IPS-NIHi7 (cell line): ENCODE results near the gene RTP4.
"Not testable (repeated sequence)": the region's sequence is repeated elsewhere in the genome, so short reads cannot be mapped to it uniquely, and the experiment has no call there.

Experiments used
- DNase-seq: peaks from one replicate; pipeline ENCODE4 v3.0.0; 2012; ENCODE audit warnings: mixed read lengths; ENCODE audit errors: extremely low spot score

RTP4 gene

GRCh38 chr3:187369089-187369447 is 883 bp downstream of the RTP4 start:
- DNase-seq: no peak

GRCh38 chr3:187370051-187370450 is 1.9 kb downstream of the RTP4 start:
- DNase-seq: no peak

GRCh38 chr3:187375581-187375980 is 7.4 kb downstream of the RTP4 start:
- DNase-seq: no peak

GRCh38 chr3:187377842-187378241 is 9.7 kb downstream of the RTP4 start:
- no peak for DNase-seq

GRCh38 chr3:187382609-187383151 is 14.5 kb downstream of the RTP4 start:
- DNase-seq: no peak

GRCh38 chr3:187383246-187383645 is 15.1 kb downstream of the RTP4 start:
- DNase-seq: no peak

- no peak for DNase-seq
Observed at GRCh38 chr3:187385296-187385695, 17.1 kb downstream of the RTP4 start.

- no peak for DNase-seq
Observed at GRCh38 chr3:187396661-187397060, 28.5 kb downstream of the RTP4 start.

- no peak for DNase-seq
Observed at GRCh38 chr3:187398955-187399354, 30.8 kb downstream of the RTP4 start.

- DNase-seq: no peak
Observed at GRCh38 chr3:187400756-187401155, 32.6 kb downstream of the RTP4 start.

GRCh38 chr3:187401856-187402255 is 33.7 kb downstream of the RTP4 start:
- no peak for DNase-seq

GRCh38 chr3:187403768-187404288 is 35.6 kb downstream of the RTP4 start:
- no peak for DNase-seq

- DNase-seq: no peak
Observed at GRCh38 chr3:187406927-187407326, 38.7 kb downstream of the RTP4 start.

GRCh38 chr3:187411991-187412781 is 44.0 kb downstream of the RTP4 start:
- not testable (repeated sequence) for DNase-seq
